Thyroid gland (tissue), 4 donors: ENCODE results near the gene PHC2.

ENCODE experiments used
- CTCF ChIP-seq, 6 experiments: fragments of 200-600 bp in 3 of 6; fragments of 450-650 bp in 3 of 6; sonication (generic) in 3 of 6; IDR thresholded peaks; one replicate each; pipeline ENCODE4 v1.5.1; 2016 to 2019; ENCODE audit warnings: antibody characterized with exemption in 6 of 6, mild to moderate bottlenecking in 2 of 6, inconsistent platforms in 1 of 6, moderate library complexity in 1 of 6
- POLR2A ChIP-seq, 2 donors: fragments of 450-650 bp; IDR thresholded peaks; one replicate each; pipeline ENCODE4 v1.6.1; 2017; ENCODE audit warnings: antibody characterized with exemption in 2 of 2, mild to moderate bottlenecking in 2 of 2, moderate library complexity in 1 of 2

GRCh38 chr1:33326785-33327184 is 104.1 kb downstream of the PHC2 start:
- TF ChIP-seq CTCF (IDR thresholded peaks at IDR 0.05) (no peak), POLR2A (IDR thresholded peaks at IDR 0.05) (no peak)
